CD4-positive, alpha-beta memory T cell (primary cell): Measurements from ENCODE around the gene C4B. TPM values are rescaled to one million over a fixed set of nuclear protein-coding genes. Genes with fewer than 3 reads are reported as not detected.

Experiments
- CTCF ChIA-PET: fragments of 350-600 bp; sonication (Branson Sonifier 250); formaldehyde crosslinking; loops from one replicate; lab custom pipeline; 2021; ENCODE audit warnings: inconsistent platforms; ENCODE audit not compliant: partially characterized antibody; lab: Charles Lee
- POLR2A ChIA-PET: fragments of 350-600 bp; sonication (Branson Sonifier 250); formaldehyde crosslinking; loops from one replicate; lab custom pipeline; 2021; ENCODE audit not compliant: partially characterized antibody; lab: Charles Lee
- DNase-seq, 5 donors: peaks; one replicate each; pipeline versions ENCODE4 v3.0.0 to v3.0.0-alpha.2; 2020 to 2022; ENCODE audit warnings: mixed read lengths in 1 of 5
- H3K27ac ChIP-seq: one replicate; pipeline ENCODE4 v1.7.0; 2013; ENCODE audit warnings: low read depth, low read length
- H3K27me3 ChIP-seq: 2 replicates; pipeline ENCODE4 v1.7.0; 2013; ENCODE audit warnings: mild to moderate bottlenecking, low read length, moderate library complexity; ENCODE audit not compliant: insufficient read depth
- H3K36me3 ChIP-seq: 2 replicates; pipeline ENCODE4 v1.7.0; 2013; ENCODE audit warnings: mild to moderate bottlenecking, low read length, moderate library complexity; ENCODE audit not compliant: insufficient read depth
- H3K4me1 ChIP-seq: 2 replicates; pipeline ENCODE4 v1.7.0; 2013; ENCODE audit warnings: mild to moderate bottlenecking, low read length, moderate library complexity; ENCODE audit not compliant: insufficient read depth
- H3K4me3 ChIP-seq, 2 donors: one replicate each; pipeline ENCODE4 v1.7.0; 2013; ENCODE audit warnings: low read length in 2 of 2, mild to moderate bottlenecking in 1 of 2
- H3K9me3 ChIP-seq, 2 donors: one replicate each; pipeline ENCODE4 v1.7.0; 2013; ENCODE audit warnings: low read length in 2 of 2, control low read depth in 1 of 2; ENCODE audit not compliant: control insufficient read depth in 1 of 2
- H3K27ac Mint-ChIP-seq, 7 donors: one replicate each; pipeline ENCODE4 v1.8.0; 2020 to 2021; ENCODE audit warnings: mixed read lengths in 7 of 7, mild to moderate bottlenecking in 6 of 7, inconsistent platforms in 3 of 7, moderate library complexity in 3 of 7
- H3K27me3 Mint-ChIP-seq, 2 donors: one replicate each; pipeline ENCODE4 v1.8.0; 2020 to 2021; ENCODE audit warnings: mixed read lengths in 2 of 2
- H3K36me3 Mint-ChIP-seq, 2 donors: one replicate each; pipeline ENCODE4 v1.8.0; 2020 to 2021; ENCODE audit warnings: mixed read lengths in 2 of 2, inconsistent platforms in 1 of 2, mild to moderate bottlenecking in 1 of 2
- H3K4me1 Mint-ChIP-seq, 4 donors: one replicate each; pipeline ENCODE4 v1.8.0; 2020 to 2021; ENCODE audit warnings: mixed read lengths in 4 of 4, mild to moderate bottlenecking in 1 of 4
- H3K4me3 Mint-ChIP-seq, 8 donors: one replicate each; pipeline ENCODE4 v1.8.0; 2020 to 2021; ENCODE audit warnings: mixed read lengths in 8 of 8, mild to moderate bottlenecking in 7 of 8, moderate library complexity in 6 of 8, inconsistent platforms in 3 of 8
- H3K9me3 Mint-ChIP-seq, 8 donors: one replicate each; pipeline ENCODE4 v1.8.0; 2020 to 2021; ENCODE audit warnings: mixed read lengths in 8 of 8, mild to moderate bottlenecking in 5 of 8, inconsistent platforms in 3 of 8, moderate library complexity in 1 of 8
- intact Hi-C: fragments of 100-400 bp; cut with micrococcal nuclease; formaldehyde crosslinking; loops from one replicate; pipeline ENCODE4 v1.15.1; 2023
- polyA plus RNA-seq, 2 donors: library from polyadenylated mRNA; unstranded; fragments of 300-500 nt; fragmentation: Illumina TruSeq; gene quantifications; one replicate each; pipeline ENCODE4 v1.2.3, GENCODE V29; 2021
- total RNA-seq, 2 experiments: library from RNA; stranded (reverse); gene quantifications; one replicate each; pipeline ENCODE4 v1.2.3, GENCODE V29; 2021

Gene C4B
- total and polyA plus RNA-seq, 4 experiments from 2014 or later = 0.36 to 5.8 (median 5.0) TPM; not detected in 1

DNA sequence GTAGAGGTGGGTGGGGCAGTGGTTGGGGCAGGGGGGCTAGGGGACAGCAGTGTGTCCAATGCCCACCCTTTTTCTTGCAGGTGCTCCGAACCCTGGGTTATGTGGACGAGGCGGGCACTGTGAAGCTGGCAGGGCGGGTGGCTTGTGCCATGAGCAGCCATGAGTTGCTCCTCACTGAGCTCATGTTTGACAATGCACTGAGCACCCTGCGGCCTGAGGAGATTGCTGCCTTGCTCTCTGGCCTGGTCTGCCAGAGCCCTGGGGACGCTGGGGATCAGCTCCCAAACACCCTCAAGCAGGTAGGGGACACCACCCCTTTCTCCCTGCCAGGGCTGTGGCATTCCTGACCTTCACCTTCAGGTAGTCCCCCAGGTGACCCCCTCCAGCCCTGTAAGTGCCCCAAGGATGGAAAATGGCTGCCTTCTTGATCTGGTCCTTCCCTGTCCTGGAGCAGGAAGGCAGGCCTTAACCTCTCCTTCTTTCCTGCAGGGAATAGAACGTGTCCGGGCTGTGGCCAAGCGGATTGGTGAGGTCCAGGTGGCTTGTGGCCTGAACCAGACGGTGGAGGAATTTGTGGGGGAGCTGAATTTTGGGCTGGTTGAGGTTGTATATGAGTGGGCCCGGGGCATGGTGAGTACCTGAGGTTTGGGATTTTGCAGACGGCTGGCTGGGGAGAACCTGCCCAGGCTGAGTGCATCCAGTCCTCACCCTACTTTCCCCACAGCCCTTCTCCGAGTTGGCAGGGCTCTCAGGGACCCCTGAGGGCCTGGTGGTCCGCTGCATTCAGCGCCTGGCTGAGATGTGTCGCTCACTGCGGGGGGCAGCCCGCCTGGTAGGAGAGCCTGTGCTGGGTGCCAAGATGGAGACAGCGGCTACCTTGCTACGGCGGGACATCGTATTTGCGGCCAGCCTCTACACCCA lies 45.5 kb upstream of the C4B start:
- Mint-ChIP-seq H3K4me1 (peaks cover 18 to 57% (median 30%) of the 10 kb centered on the region in 4 donors), H3K36me3 (peaks cover 23 to 66% of the 10 kb centered on the region in 2 donors), H3K27ac (peak overlapping the region in 5 of 7 donors; percentile 89 to 100 (median 100)), H3K4me3 (peak overlapping the region in 4 of 8 donors; percentile 34 to 83 (median 57)), H3K9me3 (peaks cover 0 to 11% (median 0%) of the 10 kb centered on the region in 8 donors), H3K27me3 (no peaks in the 10 kb centered on the region)
- ChIA-PET CTCF (interaction anchor here (2.4 kb wide), 1 partner anchor 9 kb away, joined by 7 read pairs; the partner anchor contains the start of gene SKIC2), POLR2A (interaction anchor here (0.7 to 7.5 kb wide), 3 partner anchors 10 to 67 kb away, joined by 4 to 195 read pairs (median 36); partner anchors contain the start of genes NELFE, SKIC2 and ZBTB12)
- intact Hi-C loops = no loop called here
- Histone ChIP-seq H3K27me3 (no peaks in the 10 kb centered on the region), H3K4me1 (peaks cover 31% of the 10 kb centered on the region), H3K27ac (no peak overlapping the region), H3K4me3 (no peak overlapping the region), H3K9me3 (no peaks in the 10 kb centered on the region), H3K36me3 (peaks cover 55% of the 10 kb centered on the region)
- DNase-seq = peak in 1 of 5 donors; percentile 33

DNA sequence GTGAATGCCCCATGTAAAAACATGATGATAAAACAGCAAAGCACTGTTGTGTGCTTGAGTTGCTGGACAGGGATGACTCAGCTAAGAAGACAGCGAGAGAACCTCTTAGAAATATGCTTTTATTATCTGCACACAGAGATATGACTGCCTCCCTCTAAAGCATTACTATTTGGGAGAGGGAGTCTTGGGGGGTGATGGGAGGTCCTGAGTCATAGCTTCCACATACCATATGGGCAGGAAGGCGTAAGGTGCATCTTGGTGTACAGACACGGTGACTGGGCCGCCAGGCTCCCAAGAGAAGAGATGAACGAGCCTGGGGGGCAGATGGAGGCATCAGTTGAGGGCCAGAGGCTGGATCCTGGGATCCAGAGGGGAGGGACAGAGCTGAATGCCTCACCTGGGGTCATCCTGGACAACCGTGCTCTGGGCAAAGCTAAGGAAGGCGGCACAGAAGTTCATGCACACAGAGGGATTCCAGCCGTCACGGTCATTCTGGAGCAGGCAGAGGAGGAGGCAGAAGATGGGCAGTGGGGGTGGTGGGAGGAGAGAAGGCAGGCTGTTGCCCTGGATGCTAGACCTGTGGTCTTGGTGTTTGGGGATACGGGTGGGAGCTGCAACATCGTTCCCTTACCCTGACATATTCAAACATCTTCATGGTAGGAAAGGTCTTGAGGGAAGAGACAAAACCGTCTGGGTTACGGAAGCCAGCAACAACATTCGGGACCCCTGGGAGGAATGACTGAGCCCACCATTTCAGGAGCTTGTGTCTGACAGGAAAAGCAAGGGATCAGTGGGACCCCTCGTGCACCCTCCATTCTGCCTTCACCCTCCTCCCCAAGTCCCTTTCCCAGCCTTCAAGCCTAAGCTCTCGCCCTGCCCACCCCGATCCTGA lies 44.6 kb upstream of the C4B start:
- H3K27me3 ChIP-seq = no peaks in the 10 kb centered on the region
- H3K4me1 Mint-ChIP-seq = peaks cover 20 to 59% (median 31%) of the 10 kb centered on the region in 4 donors
- DNase-seq = peak in 1 of 5 donors; percentile 16
- peaks cover 50% of the 10 kb centered on the region for H3K36me3 ChIP-seq
- H3K9me3 ChIP-seq = no peaks in the 10 kb centered on the region
- H3K4me3 ChIP-seq = no peak overlapping the region
- peaks cover 0 to 11% (median 0%) of the 10 kb centered on the region in 8 donors for H3K9me3 Mint-ChIP-seq
- H3K4me3 Mint-ChIP-seq = peak overlapping the region; percentile 61 to 98 (median 70)
- intact Hi-C loops = loop anchor here (10.0 kb wide), 2 partner anchors 135 to 1305 kb away; partner anchors contain the start of genes B3GALT4, RPS18 and VPS52
- H3K4me1 ChIP-seq = peaks cover 31% of the 10 kb centered on the region
- ChIA-PET POLR2A (interaction anchor here (2.6 to 7.5 kb wide), 3 partner anchors 11 to 226 kb away, joined by 8 to 195 read pairs (median 36); partner anchors contain the start of genes NELFE and SKIC2), CTCF (interaction anchor here (1.6 to 2.7 kb wide), 3 partner anchors 10 to 18 kb away, joined by 5 to 21 read pairs (median 7); partner anchors contain the start of genes NELFE and SKIC2)
- H3K36me3 Mint-ChIP-seq = peaks cover 20 to 58% of the 10 kb centered on the region in 2 donors
- H3K27ac ChIP-seq = peak overlapping the region; percentile 99
- H3K27ac Mint-ChIP-seq = peak overlapping the region; percentile 89 to 100 (median 100)
- no peaks in the 10 kb centered on the region for H3K27me3 Mint-ChIP-seq

GRCh38 chr6:31970604-31971271 lies 43.9 kb upstream of the C4B start:
- intact Hi-C loops = loop anchor here (10.0 kb wide), 2 partner anchors 136 to 1304 kb away; partner anchors contain the start of genes B3GALT4, RPS18 and VPS52
- Histone ChIP-seq H3K27me3 (no peaks in the 10 kb centered on the region), H3K36me3 (peaks cover 46% of the 10 kb centered on the region), H3K4me1 (peaks cover 31% of the 10 kb centered on the region), H3K4me3 (peak overlapping the region in 1 of 2 donors; percentile 63), H3K9me3 (no peaks in the 10 kb centered on the region), H3K27ac (peak overlapping the region; percentile 99)
- Mint-ChIP-seq H3K4me3 (peak overlapping the region; percentile 97 to 99 (median 98)), H3K36me3 (peaks cover 20 to 52% of the 10 kb centered on the region in 2 donors), H3K9me3 (peaks cover 0 to 13% (median 0%) of the 10 kb centered on the region in 8 donors), H3K27ac (peak overlapping the region; percentile 100), H3K27me3 (no peaks in the 10 kb centered on the region), H3K4me1 (peaks cover 20 to 59% (median 31%) of the 10 kb centered on the region in 4 donors)
- peak in 1 of 5 donors; percentile 38 for DNase-seq
- ChIA-PET POLR2A (interaction anchor here (1.8 to 7.5 kb wide), 7 partner anchors 12 to 349 kb away, joined by 6 to 195 read pairs (median 17); partner anchors contain the start of genes EHMT2, GPSM3, NELFE and PRRC2A), CTCF (interaction anchor here (1.6 to 2.7 kb wide), 2 partner anchors 12 to 18 kb away, joined by 5 to 21 read pairs; partner anchors contain the start of genes NELFE and SKIC2)

DNA sequence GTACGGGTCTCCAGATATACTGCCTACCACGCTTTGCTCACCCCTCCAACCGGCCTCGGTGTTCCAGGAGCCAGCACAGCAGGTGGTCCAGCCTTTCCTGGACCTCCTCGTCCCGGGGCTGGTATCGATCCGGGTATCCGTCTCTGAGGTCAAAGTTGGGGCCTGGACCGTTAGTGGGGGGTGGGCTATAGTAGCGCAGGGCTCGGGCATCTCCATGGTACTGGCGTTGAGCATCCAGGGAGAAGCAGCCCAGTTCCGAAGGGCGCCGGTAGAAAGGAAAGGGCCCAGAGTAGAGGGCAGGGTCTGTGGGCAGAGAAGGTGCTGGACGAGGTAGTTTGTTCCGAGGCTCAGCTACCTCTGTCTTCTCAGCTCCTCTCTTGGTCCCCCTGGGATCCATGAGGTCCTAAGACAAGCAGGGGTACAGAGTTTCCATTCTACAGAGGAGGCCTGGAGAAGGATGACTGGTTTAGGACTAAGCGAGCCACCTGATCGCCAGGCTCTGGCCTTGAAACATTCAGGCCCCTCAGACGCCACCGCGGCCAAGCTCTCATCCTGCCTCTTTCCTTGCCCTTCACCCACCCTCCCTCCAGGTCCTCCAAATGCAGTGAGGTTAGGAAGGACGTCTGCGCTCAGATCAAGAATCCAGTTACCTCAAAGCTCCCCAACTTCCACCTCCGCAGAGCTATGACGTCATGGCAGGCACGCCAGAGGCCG lies 43.2 kb upstream of the C4B start:
- Mint-ChIP-seq H3K4me3 (peak overlapping the region; percentile 97 to 99 (median 98)), H3K27ac (peak overlapping the region; percentile 100), H3K9me3 (peaks cover 0 to 13% (median 0%) of the 10 kb centered on the region in 8 donors), H3K27me3 (no peaks in the 10 kb centered on the region), H3K36me3 (peaks cover 20 to 48% of the 10 kb centered on the region in 2 donors), H3K4me1 (peaks cover 20 to 59% (median 31%) of the 10 kb centered on the region in 4 donors)
- Histone ChIP-seq H3K9me3 (no peaks in the 10 kb centered on the region), H3K4me1 (peaks cover 31% of the 10 kb centered on the region), H3K36me3 (peaks cover 40% of the 10 kb centered on the region), H3K27me3 (no peaks in the 10 kb centered on the region), H3K27ac (peak overlapping the region; percentile 99), H3K4me3 (peak overlapping the region; percentile 63 to 77)
- ChIA-PET CTCF (interaction anchor here (0.8 to 2.7 kb wide), 5 partner anchors 13 to 1000 kb away, joined by 3 to 21 read pairs (median 3); partner anchors contain the start of genes LY6G5C, NELFE and SKIC2), POLR2A (interaction anchor here (0.5 to 7.5 kb wide), 30 partner anchors 8 to 1608 kb away, joined by 3 to 195 read pairs (median 4); partner anchors contain the start of genes ATF6B, BAG6, DDX39B and EHMT2)
- DNase-seq = peak in 1 of 5 donors; percentile 37
- intact Hi-C loops = loop anchor here (10.0 kb wide), 2 partner anchors 137 to 1303 kb away; partner anchors contain the start of genes B3GALT4, RPS18 and VPS52

DNA sequence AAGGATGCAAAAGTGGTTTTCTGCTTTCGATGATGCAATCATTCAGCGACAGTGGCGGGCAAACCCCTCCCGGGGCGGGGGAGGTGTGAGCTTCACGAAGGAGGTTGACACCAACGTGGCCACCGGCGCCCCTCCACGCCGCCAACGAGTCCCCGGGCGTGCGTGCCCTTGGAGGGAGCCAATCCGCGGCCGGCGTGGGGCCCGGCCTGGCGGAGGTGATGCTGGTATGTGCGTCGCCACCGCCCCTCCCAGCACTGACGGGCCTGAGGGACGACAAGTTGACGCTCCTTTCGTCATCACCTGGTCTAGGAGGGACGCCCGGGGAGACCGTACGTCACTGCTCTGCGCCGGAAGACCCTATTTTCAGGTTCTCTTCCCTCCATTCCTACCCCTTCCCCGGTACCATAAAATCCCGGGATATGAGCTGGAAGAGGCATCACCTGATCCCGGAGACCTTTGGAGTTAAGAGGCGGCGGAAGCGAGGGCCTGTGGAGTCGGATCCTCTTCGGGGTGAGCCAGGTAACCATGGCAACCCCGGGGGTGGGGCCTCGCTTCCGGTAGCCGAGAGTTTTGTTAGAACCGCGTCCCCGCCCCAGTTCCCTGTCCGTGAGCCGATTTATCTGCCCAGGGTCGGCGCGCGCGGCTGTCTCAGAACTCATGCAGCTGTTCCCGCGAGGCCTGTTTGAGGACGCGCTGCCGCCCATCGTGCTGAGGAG lies 42.4 kb upstream of the C4B start, which contains the start of gene DXO:
Gene DXO (minus strand): TSS at position 146 of the 716 bp plus-strand sequence. CDS start 463 bp downstream, outside the sequence.
- no peaks in the 10 kb centered on the region for H3K27me3 ChIP-seq
- CTCF ChIA-PET = interaction anchor here (0.8 to 2.7 kb wide), 4 partner anchors 14 to 1000 kb away, joined by 3 to 21 read pairs (median 3); partner anchors contain the start of genes LY6G5C, NELFE and SKIC2
- Mint-ChIP-seq H3K4me1 (peaks cover 21 to 58% (median 32%) of the 10 kb centered on the region in 4 donors), H3K27ac (peak within 1 kb of the TSS; percentile 100), H3K9me3 (peaks cover 0 to 13% (median 0%) of the 10 kb centered on the region in 8 donors), H3K4me3 (peak within 1 kb of the TSS; percentile 97 to 99 (median 98)), H3K36me3 (peaks cover 20 to 41% of the 10 kb centered on the region in 2 donors), H3K27me3 (no peaks in the 10 kb centered on the region)
- DNase-seq = peak; percentile 99 to 100 (median 99)
- intact Hi-C loops = loop anchor here (1.0 to 10.0 kb wide), 3 partner anchors 13 to 1303 kb away; partner anchors contain the start of genes B3GALT4, RPS18, SKIC2 and VPS52
- H3K4me3 ChIP-seq = peak within 1 kb of the TSS; percentile 63 to 77
- peak within 1 kb of the TSS; percentile 99 for H3K27ac ChIP-seq
- peaks cover 31% of the 10 kb centered on the region for H3K4me1 ChIP-seq
- H3K9me3 ChIP-seq = no peaks in the 10 kb centered on the region
- POLR2A ChIA-PET = interaction anchor here (0.5 to 7.5 kb wide), 34 partner anchors 8 to 1607 kb away, joined by 3 to 195 read pairs (median 4); partner anchors contain the start of genes ABHD16A, ATF6B, BAG6 and DDX39B
- peaks cover 32% of the 10 kb centered on the region for H3K36me3 ChIP-seq
